ENCODE data around the gene DYNC1LI2.
A peak's percentile ranks its signal among the peaks of the same experiment; 100 is the strongest.
"Not testable (repeated sequence)": the region's sequence is repeated elsewhere in the genome, so short reads cannot be mapped to it uniquely, and the experiment has no call there.

DYNC1LI2 gene

DNA sequence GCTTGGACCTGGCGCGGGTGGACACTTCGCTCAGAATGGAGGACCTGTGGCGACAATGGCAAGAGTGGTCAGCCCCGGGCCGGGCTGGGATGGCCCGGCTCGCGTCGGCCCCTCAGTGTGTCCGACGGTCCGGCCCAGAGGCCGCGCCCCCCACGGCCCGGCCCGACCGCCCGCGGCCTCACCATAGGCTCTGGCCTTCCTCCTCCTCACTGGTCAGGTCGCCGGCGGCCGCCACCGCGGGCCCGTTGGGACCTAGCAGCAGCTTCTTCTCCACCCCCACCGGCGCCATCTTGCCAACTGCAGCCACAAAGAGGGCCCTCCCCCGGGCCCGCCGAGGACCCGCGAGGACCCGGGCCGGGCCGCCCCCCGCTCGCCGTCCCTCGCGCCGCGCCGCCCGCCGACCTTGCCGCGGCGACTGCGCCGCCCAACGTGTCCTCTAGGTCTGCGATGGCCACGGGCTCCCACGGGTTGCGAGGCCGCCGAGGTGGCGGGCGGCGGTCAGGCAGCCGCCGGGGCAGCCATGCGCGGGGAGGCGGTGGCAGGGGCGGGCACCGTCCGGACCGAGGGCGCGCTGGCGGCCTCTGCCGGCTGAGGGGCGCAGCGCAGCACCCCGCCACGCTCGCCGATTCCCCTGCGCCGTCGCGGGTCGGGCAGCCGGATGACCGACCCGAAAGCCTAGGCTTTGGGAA, at the start of gene DYNC1LI2:
TSS of gene DYNC1LI2 (minus strand) at position 307 of the 689 bp plus-strand sequence. CDS start at position 289, 18 bp downstream.
- DNase-seq: peak in 1 of 2 experiments; percentile 63

DNA sequence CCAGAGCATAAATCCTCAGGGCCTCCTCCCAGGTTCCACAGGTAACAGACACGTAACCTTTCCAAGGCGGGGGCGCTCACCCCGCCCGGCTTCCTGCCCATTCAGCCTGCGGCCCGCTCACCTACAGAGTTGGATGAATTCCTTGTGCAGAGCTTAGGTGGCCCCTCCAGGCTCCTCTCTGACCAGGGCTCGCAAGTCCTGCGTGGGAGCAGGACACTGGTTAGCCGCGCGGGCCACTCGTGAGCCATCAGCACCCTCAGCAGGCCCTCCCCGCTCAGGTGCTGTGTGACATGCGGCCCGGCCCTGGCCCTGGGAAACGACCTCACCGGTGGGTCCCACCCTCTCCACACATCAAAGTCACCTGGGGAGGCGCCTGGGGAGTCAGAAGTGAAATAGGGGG, 49.4 kb upstream of the DYNC1LI2 start:
- no peak for DNase-seq

DNA sequence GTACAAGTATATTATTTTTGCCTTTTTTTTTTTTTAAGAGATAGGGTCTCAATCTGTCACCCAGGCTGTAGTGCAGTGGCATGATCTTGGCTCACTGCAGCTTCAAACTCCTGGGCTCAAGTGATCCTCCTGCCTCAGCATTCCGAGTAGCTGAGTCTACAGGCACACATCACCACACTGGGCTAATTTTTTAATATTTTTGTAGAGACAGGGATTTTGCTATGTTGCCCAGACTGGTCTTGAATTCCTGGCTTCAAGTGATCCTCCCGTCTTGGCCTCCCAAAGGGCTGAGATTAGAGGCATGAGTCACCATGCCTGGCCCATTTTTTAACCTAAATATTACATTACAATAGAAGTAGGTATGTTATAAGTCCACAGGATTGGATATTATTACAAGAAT, 46.8 kb upstream of the DYNC1LI2 start:
- DNase-seq: no peak

DNA sequence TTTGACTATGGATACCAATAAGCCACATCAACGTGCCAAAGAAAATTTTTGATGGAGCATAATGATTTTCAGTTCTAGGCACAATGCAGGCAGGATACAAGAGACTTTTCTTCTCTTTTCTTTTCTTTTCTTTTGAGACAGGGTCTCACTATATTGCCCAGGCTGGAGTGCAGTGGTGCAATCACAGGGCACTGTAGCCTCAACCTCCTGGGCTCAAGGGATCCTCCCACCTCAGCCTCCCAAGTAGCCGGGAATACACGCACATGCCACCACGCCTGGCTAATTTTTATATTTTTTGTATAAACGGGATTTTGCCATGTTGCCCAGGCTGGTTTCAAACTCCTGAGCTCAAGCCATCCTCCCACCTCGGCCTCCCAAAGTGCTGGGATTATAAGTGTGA, 42.6 kb upstream of the DYNC1LI2 start:
- DNase-seq: not testable (repeated sequence)

DNA sequence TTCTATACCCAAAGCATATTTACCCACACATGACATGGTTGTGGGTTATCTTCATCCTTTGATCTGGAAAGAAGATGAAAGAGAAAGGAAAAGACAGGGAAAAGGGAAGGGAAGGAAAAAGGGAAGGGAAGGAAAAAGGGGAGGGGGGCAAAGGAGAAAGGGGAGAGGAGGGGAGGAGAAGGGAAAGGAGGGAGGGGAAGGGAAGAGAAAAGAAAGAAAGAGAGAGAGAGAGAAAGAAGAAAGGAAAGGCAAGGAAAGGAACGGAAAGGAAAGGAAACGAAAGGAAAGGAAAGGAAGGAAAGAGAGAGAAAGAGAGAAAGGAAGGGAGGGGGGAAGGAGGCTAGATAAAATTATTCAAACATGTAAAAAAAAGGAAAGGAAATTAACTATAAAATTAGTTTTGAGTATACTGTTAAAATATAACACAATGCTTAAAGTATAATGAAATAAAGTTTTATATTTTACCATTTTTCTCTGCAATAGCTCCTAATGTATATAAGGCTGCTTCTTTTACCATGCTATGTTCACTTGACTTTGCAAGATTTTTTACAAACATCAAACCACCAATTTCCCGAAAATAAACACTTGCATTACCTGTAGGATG, 38.8 kb upstream of the DYNC1LI2 start:
- DNase-seq: no peak

DNA sequence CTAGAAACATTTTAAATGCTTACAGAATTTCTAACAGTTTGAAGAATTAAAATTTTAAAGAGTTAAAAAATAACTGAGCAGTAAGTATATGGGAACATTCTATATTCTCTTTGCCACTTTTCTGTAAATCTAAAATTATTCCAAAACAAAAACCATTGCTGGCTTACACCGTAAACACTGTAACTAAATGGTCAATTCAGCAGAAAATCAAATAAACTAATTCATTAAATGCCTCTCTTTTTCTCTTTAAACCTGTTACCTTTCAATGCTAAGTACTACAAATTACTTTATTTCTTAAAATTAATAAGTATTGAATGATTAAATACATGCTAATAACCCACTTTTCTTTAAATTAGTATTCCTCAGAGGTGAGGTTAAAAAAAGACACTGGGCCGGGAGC, 36.0 kb upstream of the DYNC1LI2 start:
- no peak for DNase-seq

DNA sequence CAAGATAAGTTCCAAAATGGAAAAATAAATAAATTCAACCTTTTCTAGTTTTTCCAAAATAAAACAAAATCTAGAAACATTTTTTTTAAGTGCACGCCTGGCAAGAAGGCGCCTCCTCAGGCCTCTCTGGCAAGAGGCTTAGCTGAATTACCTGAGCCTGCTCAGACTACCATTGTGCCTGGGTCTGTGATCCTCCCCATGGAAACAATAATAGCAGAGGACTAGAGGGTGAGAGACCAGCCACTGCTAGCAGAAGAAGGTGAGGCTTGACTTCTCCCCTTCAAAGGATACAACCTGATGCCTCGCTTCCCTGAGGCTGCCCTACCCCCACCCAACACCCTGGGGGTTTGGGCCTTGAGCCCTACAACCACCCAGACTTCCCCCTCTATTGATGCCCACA, 35.1 kb upstream of the DYNC1LI2 start:
- DNase-seq: no peak

DNA sequence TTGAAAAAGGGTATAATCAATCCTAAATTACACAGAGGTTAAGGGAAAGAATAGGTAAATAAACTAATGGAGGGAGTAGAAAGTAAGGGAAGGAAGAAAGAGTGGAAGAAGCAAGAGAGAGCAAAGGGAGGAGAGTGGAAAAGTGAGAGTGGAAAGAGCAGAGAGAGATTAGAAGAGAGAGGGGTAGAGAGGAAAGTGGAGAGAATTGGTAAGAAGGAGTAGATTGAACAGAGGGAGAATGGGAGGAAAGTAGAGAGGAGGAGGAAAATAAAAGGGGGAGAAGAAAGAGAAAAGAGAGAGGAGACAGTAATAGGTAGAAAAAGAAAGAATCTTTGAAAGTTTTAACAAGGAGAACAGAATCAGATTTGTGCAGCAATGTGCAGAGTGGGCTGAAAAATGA, 25.0 kb upstream of the DYNC1LI2 start:
- no peak for DNase-seq

DNA sequence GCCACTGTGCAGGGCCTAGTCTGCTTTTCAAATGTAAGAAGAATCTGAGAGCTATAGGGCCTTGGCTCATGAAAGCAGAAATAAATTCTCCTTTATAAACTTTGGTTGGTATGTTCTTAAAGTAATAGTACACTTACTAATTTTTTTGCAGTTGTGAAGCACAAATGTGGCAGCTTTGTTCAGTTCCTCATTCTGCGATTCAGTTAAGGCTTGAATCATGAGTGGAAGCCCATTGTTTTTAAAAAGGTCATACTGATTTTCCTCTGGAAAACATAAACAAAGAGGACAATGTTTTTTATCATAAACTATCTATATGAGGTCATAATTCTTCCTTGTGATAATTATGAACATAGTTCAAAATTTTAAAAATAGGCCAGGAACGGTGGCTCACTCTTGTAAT, 23.6 kb upstream of the DYNC1LI2 start:
- no peak for DNase-seq

DNA sequence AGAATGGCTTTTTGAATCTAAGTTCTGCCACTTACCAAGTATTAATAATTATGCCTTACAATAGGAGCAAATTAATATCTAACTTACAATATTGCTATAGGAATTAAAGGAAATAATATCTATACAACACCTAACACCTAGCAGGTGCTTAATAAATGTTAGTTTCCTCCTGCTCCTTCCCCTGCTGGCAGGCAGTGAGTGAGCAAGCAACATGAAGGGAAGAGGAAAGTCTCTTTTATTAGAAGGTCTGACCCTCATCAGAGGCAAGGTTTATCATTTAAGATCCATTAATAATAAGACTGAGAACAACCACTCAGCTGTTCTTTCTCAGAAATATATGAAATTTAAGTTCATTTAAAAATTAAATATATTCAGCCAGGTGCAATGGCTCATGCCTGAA, 6.7 kb upstream of the DYNC1LI2 start:
- DNase-seq: no peak

DNA sequence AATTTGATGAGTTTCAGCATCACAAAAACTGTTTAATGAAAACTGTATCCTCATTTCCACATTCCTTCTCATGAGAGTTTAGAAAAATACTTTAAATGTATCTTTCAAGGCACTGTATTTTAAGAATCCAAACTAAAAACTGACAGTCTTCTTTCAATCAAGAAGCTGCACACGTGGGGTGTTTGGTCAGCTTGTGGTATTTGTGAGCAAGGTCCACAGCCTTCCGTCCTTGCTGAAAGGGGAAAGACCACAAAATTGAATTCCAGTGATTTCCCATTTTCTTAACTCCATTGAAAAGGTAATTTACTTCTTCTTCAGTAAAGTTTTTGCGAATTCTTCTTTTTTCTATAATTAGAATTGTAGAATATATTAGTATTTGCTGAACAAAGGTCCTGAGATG, 3.4 kb upstream of the DYNC1LI2 start:
- no peak for DNase-seq

DNA sequence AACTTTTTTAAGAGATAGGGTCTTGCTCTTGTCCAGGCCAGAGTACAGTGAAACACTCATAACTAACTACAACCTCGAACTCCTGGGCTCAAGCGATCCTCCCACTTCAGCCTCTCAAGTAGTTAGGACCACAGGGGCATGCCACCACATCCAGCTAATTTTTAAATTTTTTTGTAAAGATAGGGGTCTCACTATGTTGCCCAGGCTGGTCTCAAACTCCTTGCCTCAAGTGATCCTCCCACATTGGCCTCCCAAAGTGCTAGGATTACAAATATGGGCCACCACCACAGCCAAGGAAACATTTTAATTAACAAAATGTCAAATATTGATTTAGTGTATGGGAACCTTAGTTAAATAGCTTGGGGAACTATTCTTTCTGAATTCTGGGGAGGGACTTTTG, 2.8 kb upstream of the DYNC1LI2 start:
- no peak for DNase-seq

DNA sequence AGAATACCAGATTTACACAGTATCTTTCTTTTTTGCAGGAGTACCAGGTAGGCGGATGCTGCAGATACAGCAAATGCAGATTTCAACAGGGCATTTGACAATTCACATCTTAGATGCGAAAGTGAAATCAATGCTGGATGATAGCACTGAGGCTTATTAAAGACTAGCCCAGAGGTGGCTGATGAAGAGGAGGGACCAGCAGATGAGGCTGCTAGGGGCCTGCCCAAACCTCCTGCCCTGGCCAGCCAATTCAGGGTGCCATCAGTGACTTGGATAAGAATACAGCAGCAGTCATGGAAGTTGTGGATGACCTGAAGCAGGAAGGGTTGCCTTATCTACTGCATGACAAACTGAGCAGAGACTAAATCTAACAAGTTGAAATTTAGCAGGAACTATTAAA, 1.5 kb upstream of the DYNC1LI2 start:
- DNase-seq: no peak

DNA sequence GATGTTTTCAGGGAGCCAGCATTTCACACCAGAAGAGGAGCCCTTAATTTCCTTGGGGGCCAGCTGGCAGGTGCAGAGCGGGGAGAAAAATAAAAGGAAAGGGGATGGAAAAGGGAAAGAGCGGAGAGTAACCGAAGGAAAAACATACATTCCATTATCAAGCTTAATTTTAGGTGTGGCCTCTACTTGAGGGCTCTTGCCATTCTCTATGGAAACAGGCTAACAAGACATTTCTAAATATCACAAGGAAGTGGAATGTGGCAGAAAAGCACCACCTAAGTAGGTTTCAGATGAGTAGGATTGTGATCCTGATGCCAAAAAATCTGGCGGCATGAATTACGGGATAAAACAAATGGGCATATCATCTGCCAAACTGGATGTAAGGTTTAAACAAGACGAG, 970 bp upstream of the DYNC1LI2 start:
- no peak for DNase-seq

DNA sequence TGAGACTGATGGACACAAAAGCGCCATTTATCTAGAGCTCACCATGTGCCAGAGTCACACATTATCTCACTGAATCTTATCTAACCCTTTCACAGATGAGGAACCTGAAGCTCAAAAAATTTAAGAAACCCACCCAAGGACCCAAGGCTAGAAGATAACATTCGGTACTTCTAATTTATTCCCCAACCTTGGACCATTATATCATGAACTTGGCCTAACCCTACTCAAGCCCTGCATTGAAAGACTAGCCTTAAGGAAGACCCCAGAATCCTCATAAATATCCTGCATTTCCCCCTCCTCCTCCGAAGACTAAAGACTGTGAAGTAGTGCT, 548 bp upstream of the DYNC1LI2 start:
- no peak for DNase-seq

DNA sequence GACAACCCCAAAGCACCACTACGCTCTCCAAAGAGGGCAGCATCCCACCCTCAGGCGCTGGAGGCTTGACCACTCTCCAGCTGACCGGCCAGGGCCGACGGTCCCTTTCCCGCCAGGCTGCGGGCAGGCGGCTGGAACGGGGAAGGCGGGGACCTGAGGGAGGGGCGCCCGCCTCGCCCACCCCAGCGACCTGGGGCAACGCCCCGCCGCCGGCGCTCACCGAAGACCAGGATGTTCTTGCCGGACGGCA, 431 bp downstream of the DYNC1LI2 start:
- DNase-seq: no peak

DNA sequence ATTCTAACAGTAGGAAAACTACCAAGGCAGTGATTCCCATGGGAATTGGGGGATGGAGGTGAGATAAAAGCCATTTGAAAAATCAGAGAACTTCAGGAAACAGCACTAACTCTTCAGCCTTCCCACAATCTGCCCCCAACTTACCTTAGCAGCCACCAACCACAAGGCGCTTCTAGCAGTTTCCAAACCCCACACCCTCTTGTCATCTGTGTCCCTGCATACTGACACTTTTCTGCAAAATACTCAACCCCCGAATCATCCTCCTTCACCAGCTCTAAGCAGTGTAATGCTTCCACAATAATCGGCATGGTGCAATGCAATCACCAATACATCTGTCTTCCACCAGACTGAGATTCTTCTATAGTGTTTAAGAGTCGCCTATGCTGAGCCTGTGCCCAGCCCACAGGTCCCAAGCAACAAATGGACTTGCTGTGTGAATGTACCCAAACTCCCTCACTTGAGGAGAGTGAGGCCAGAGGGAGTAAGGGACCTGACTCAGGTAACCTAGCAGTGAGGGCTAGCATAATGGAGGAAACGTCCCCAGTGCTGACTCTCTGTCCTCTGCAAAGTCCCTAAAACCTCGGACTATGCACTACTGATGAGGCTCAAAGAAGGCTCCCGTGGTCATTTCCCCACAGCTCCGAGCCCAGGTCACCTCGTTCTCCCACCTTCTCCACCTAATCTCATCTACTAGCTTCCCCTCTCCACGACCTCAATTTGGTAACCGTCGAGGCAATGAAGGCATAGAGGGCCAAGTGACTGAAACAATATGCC, 943 bp downstream of the DYNC1LI2 start:
- DNase-seq: no peak

DNA sequence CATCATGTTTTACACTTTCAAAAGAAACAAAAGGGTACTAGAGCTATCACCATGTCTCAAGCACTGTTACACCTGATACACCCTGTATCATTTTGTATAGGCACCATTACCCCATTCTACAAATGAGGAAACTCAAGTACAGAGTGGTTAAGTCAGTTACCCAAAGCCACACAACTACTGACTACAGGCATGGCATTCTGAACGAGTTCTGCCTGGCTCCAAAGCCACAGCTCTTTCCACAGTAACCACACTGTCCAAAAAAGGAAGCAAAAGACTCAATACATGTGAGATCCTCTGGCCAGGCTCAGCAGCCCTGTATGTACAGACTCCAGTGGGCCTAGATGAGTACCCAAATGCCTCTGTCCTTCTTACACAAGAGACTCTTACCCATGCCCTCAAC, 4.7 kb downstream of the DYNC1LI2 start:
- no peak for DNase-seq

DNA sequence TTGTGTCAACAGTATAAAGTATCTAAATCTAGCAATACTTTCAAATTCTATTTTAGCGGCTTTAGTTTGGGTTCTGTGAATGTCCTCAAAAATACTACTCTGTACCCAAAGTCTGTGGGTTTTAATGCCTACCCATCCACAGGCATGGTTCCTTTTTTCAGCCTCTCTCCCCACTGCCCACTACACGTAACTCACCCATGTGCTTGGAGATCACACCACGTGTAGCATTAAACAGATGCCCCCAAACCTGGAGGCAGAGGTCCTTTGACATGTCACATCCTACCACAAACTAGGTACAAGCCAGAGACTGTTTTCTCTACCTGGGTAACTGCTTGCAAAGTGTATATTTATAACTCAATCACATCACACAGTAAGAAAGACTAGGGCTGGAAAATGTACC, 5.4 kb downstream of the DYNC1LI2 start:
- no peak for DNase-seq

DNA sequence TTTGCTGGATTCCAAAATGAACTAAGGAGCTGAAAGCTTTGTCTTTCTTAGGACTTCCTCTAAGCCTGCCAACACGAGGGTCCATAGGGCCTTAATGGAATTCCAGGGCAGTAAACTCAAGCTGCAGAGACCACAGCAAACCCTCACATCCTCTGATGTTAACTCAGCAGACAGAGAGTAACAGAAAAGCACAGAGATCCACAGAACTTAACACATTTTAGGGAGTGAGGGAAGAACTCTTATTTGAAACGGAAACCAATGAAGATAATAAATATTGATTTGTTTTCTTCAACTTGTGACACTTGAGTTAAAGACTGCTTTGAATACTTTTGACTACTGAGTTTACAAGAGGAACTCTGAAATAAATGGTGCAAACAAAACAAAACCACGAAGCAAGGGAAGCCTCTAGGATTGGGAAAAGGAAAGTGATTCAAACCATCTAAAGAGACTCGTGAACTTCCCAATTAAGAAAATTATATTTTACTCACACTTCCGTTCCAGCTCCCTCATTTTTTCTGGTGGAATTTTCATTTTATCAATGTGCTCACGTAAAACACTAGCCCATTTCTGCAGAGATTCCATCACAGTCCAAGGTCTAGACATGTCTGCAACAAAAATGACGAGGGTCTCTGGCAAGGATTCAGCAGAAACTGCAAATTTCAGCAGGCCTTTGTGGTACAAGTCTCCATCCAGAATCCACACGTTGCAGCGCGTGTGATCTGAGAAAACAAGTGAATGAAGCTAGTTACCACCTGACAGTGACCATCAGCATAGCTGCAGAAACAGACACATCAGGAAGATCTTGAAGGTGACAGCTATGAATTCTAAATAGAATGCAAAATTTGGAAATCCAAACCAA, 9.2 kb downstream of the DYNC1LI2 start:
- DNase-seq: no peak

DNA sequence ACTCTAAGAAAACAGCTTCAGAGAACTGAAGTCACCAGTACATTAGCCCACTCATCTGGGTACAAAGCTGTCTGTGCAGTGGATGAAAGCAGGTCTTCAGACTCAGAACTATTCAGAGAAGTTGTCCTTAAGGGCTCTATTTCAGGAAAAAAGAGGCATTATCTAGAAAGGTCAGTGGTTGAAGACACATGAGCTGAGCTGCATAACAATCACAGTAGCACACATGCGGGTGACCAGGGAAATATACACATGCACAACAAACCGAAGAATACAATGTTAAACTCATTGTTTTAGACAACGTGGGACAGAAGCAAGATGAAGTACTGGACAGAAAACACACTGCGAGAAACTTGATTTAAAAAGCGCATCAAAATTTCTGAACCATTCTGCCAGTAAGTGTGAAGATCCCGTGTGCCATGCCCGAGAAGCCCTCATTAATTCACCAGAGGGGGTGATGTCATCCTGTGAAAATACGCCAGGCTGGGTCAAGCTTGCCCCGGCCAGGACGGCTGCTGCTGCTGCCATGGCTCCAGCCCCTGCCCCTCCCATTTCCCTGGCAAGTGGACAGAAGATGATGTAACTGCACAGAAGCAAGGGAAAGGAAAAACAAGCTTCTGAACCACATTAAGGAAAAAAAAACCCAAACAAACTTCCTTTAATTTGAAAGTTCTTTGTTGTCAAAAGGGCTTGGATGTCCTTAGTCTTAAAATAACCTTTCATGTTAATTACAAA, 10.1 kb downstream of the DYNC1LI2 start:
- peak in 1 of 2 experiments; percentile 60 for DNase-seq

DNA sequence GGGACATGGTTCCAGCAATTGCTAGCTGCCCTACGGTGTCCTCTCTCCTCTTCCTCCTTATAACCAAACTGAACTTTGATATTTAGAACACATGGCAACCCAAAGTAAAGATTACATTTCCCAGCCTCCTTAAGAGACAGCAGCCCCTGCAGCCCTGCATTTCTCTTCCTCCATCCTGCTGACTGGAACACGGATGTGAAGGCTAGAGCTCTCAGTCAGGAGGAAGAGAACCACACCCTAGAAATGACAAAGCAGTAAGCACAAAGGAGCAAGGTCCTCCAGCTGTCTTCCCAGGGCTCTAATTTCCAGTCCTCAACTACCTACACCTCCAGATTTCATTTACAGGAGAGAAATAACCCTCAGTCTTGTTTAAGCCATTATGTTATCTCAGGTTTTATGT, 10.9 kb downstream of the DYNC1LI2 start:
- peak in 1 of 2 experiments; percentile 22 for DNase-seq

DNA sequence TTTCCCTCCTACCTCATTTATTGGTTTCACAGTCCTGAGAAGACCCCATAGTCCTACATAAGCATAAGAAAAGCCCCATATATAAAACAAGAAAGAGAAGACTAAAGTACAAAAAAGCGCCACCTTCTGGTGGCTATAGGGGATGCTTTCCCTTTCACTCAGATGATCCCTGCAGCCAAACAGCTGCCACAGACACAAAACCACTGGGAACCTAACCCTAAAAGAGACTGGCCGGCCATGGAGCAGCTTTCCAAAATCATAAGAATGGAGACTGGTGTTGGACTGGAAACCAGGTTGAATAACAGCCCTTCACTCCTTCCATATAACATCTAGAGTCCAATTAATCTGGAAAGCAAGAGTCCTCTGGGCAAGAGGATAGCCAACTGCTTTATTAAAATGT, 11.4 kb downstream of the DYNC1LI2 start:
- DNase-seq: peak in 1 of 2 experiments; percentile 60
